Stimulated activated CD8-positive, alpha-beta memory T cell treated with anti-CD3 and anti-CD28 coated beads, Interleukin-4, amount 100 ng/mL, for 24 hours (primary cell): ENCODE results near the gene MYEF2.

Experiments
- DNase-seq: peaks from one replicate; pipeline ENCODE4 v3.0.0-alpha.2; 2020; ENCODE audit warnings: low read depth

MYEF2 gene

DNA sequence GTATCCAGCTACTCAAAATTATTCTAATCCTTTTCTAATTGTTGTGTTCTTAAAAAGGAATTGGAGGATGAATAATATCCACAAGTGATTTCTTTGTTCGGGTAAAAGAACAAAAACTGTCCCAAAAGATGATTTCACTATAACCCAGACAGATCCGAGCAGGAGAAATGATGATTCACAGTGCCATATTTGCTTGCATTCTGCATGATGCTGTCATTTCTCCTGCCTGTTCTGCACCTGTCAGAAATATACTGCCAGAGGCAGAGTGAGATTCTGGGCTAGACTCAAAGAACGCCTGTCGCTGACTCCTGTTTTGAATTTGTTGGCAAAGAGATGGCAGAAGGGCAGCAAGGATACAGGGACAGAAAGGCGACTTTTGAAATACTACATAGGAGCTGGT is 92.0 kb downstream of the MYEF2 start:
- no peak for DNase-seq

DNA sequence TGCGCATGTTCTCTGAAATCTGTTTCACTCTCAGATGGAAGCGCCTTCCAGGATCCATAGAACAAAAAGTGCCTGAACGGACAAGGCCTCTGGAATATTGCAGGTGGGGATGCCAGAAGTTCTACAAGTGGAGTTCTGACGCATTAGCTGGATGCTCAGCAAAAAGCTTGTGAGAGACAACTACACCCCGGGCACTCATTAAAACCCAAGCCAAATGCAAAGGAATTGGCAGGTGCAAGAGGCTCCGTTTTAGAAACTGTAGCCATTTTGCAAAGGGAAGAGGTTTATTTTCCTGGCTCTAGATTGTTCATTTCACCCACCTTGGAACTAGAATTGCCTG is 92.5 kb downstream of the MYEF2 start:
- no peak for DNase-seq

DNA sequence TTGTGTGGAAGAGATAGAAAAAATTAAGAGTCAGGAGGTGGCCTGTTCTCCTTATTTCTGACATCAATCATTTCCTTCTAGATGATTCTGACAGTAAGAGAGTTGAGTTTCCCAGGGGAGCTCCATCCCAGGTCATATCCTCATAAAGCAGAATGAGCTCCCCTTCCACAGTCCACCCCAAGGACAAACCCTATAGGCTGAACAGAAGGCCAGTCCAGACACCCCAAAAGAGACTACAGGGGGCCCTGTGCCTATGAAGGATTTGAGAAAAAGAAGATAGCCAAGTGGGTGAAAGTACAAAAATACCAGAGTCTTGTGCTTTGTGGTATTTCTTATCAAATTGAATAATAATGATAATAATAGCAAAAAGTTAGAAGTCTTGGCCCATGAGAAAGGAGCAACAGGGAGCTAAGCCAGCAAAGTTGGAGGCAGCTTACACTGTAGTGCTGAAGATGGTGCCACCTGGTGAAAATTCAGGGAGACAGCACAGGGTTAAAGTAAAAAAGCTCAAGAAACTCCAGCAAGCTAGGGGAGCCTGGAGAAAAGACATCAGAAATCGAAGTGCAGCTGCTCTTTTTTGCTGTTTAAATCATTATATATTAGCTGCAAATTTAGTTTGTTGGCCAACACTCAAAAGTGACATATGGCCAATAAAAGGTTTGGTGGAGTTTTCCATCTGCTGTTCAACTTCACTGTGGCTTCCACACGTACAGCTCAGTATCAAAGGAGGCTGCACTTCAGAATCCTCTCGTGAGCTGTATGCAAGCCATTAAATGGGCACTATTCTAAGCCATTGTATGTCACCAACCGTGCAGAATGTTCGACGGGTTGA is 93.1 kb downstream of the MYEF2 start:
- DNase-seq = no peak
